HG03565 (cell line): Measurements from ENCODE around the gene PRM3.

Experiments
- ATAC-seq: cut with Tn5 transposase; IDR thresholded peaks from one replicate; pipeline ENCODE4 v1.9.1; 2021; ENCODE audit warnings: mild to moderate bottlenecking, moderate library complexity; ENCODE audit not compliant: unreplicated experiment

Gene PRM3

DNA sequence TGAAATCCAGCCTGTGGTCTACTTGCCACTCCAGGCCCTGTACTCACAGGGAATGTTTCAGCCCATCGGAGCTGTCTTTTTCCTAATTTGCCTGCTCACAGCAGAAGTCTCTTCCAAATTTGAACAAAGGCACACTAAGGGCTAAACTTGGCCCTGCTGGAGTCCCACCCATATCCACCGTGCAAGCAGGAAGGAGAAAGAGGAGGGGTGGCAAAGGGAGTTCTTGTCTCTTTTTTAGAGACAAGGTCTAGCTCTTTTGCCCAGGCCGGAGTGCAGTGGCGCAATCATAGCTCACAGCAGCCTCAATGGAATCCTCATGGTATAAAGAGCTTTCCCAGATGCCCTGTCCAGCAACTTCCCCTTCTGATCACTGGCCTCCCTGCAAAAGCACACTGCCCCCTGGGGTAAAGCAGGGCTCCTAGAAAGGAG is 10.4 kb upstream of the PRM3 start:
- no peak for ATAC-seq

DNA sequence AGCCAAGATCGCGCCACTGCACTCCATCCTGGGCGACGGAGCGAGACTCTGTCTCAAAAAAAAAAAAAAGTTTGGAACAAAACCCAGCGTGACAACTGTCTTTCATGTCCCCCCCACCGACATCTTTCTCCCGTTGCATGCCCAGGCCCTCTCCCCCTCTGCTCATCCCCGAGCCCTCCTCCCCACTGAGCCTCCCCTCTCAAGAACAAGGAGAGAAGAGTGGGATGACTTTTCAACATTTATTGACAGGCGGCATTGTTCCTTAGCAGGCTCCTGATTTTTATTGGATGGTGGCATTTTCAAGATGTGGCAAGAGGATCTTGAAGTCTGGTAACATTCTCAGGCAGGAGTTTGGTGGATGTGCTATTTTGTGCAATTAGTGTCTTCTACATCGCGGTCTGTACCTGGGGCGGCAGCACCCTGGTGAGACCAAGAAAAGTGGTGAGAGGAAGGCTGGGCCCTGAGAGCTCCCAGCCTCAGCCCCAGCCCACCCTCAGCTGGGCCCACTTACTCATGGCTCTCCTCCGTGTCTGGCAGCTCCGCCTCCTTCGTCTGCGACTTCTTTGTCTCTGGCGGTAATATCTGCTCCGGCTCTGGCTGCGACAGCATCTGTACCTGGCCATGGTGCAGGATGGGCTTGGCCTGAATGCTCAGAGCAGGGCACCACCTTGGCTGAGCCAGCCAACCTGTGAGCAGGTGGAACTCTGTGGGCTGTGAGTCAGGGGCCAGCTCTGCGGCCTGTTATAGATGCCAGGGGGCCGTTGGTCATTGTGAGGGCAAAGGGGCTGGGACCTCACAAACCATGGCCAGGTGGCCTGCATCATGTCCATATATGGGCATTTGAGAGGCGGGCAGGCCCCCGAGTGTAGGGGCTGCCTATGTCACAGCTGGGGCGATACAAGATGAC is 7.4 kb upstream of the PRM3 start, which contains the start of gene PRM1:
Gene PRM1 (minus strand): TSS at position 715 of the 907 bp plus-strand sequence. CDS start 92 bp downstream, at position 623.
- ATAC-seq = no peak

DNA sequence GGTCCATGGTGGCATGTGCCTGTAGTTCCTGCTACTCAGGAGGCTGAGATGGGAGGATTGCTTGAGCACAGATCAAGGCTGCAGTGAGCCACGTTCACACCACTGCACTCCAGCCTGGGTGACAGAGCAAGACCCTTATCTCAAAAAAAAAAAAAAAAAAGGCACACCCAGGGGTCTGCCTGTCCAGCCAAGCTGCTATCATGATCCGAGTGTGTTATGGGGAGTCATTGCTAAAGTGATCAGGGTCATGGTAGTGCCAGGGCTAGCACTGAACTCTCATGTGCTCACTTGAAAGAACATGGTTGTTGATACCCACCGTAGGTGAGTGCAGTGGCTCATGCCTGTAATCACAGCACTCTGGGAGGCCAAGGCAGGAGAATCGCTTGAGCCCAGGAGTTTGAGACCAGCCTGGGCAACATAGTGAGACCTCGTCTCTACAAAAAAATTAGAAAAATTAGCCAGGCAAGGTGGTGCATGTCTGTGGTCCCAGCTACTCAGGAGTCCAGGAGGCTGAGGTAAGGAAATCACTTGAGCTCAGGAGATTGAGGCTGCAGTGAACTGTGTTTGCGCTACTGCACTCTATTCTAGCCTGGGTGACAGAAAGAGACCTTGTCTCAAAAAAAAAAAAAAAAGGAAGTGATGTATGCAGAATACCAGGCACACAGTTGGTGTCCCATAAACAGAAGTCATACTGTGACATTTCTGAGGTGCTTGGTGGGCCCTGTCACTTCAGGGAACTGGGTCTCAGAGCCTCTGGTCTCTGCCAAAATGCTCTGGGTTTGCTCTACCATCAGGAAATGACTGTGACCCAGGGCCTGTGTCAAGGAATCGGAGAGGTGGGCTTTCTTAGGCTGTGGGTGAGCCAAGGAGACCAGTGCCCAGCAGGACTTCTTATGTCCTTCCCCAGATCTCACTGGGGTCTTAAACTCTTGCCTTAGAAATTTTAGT is 5.5 kb upstream of the PRM3 start:
- ATAC-seq = no peak

DNA sequence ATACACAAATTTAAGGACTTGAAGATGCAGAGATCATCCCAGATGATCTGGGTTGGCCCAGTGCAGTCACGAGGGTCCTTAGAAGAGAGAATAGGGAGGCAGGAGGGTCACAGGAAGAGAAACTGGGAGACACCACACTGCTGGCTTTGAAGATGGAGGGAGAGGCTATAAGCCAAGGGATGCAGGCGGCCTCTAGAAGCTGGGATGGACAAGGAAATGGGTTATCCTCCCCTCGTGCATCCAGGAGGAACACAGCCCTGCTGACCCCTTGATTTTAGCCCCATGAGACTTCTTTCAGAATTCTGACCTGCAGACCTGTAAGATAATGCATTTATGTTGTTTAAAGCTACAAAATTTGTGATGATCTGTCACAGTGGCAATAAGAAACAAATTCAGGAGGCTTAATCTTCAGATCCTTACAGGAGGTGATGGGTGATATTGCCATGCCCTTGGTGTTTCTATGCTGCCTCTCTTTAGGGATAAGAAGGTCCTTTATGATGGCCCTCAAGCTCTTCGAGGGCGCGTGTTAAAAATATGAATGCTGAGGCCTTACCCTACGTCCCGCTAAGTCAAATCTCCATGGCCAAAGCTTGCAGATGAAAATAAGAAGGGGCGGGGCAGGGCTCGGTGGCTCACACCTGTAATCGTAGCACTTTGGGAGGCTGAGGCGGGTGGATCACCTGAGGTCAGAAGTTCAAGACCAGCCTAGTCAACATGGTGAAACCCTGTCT is 4.3 kb upstream of the PRM3 start:
- no peak for ATAC-seq

DNA sequence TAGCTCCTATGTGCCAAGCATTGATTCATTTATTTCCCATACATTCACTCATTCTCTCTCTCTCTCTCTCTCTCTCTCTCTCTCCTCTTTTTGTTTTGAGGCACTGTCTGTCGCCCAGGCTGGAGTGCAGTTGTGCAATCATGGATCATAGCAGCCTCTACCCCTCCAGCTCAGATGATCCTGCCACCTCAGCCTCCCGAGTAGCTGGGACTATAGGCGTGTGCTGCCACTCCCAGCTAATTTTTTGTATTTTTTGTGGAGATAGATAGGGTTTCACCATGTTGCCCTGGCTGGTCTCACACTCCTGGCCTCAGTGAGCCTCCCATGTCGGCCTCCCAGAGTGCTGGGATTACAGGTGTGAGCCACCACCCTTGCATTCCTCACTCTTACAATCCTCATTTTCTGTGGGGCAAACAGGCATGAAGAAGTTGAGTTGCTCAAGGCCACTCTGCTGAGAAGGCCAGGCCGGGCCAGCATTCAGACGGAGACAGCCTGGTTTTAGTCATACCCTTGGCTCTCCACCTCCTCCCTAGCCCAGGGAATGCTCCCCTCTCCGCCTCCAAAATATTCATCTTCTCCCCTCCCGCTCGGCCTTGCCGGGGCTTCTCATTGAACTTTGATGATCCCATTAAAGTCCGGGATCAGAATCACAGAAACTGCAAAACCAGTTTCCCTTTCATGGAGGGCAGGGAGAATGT is 3.6 kb upstream of the PRM3 start:
- ATAC-seq = no peak

DNA sequence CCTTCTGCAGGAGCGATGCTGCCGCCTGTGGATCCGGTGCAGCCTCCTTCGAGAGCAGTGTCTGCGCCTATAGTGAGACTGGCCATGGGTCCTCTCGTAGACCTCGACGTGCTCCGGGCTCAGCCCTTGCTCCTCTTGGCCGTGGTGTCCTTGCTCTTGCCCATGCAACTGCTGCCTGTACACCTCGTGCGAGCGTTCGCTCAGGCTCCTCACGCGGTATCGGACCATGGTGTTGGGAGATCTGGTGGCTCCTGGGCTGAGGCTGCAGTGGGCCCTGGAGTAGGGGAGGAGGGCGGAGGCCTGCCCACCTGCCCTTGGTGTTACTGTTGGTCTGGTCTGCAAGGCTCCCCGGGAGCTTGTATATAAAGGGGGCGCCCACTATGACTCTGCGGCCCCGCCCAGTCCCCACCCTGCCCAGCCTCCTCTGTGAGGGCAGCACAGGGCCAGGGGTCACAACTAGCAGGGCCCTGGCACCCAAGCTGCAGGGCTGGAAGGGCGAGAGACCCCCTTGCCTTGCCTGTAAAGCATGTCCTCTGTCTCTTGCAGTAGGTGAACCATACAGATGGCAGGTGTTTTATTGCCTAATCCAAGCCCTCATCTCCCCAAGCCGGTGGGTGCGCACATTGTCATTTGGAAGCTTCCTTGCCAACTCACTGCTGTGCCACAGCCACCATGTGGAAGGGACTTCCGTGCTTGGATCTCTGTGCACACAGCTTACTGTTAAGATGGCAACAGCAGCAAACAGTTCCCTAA is 2.9 kb upstream of the PRM3 start, which contains the start of gene PRM2:
Gene PRM2 (minus strand): TSS at position 338 of the 753 bp plus-strand sequence. CDS start 110 bp downstream, at position 228.
- no peak for ATAC-seq

DNA sequence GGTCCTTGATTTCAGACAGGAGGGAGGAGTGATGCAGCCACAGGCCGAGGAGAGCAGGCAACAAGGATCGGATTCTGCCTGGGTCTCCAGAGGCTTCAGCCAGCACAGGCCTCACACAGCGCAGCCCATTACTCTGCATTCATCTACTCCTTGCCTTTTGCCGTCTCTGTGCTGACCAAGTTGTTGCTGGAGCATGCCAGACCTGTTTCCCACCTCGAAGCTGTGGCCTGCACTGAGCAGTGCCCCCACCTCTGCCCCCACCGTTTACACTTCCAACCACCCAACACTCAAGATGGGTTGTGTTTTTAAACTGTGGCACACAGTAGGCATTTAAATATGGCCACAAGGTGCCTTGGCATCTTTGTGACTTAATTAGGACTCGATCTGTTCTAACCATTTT is 1.5 kb upstream of the PRM3 start:
- ATAC-seq = no peak

DNA sequence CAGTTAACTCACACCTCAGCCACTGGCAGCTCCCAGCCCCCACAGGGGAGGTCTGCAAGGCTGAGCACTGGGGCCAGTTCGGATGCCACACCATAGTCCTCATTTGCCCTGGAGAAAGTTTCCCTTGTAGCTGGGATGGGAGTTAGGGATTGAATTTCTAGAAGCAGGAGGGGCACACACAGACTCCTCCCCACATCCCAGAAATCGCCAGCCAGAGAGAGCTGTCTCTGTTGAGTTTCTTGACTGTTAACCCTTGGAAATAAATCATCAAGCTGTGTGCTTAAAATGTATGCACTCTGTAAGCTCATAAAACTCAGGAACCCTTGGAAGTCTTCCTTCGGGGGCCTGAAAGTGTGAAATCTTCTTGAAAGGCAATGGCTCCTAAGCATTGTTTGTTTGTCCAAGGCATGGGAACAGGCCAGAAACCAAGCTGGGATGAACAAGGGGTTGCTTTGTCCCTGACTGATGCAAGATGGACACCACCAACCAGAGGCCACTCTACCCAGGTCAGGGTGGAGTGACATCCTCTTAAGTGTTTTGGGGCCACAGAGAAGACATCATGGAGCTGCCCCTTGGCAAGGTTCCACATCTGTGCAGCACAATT is 394 bp upstream of the PRM3 start:
- ATAC-seq = no peak

DNA sequence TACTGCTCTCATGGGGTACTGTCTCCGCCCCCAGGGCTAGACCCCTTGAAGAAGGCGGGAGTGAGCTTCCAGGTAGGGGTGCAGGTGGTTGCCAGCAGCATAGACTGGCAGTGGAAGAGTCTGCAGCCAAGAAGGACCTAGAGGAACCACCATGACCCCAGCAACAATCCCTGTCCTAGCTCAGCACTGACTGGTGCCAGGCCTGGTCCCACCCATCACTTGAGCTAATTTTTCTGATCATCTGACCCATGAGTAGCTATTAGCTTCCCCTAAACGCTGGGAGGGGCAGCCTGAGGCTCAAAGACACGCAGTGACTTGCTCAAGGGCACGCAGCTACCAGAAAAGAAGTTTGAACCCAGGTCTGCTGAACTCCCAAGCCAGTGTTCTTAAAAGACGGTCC is 945 bp downstream of the PRM3 start:
- no peak for ATAC-seq

DNA sequence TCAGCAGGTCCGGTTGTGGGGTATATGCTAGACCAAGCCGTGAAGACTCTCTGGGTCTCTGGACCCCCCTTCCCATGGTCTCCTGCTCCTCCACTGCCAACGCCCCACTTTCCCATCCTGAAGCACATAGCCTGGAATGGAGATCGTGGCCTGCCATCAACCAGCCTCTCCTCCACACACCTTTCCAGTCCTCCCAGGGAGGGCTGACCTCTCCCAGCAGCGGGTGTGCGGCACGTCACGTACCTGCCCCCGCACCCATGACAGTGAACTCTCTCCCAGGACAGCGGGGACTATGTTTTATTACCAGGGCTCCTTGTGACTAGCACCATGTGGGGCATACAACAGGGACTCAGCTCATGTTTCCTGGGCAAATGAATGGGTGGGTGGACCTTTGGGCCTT is 1.8 kb downstream of the PRM3 start:
- no peak for ATAC-seq

DNA sequence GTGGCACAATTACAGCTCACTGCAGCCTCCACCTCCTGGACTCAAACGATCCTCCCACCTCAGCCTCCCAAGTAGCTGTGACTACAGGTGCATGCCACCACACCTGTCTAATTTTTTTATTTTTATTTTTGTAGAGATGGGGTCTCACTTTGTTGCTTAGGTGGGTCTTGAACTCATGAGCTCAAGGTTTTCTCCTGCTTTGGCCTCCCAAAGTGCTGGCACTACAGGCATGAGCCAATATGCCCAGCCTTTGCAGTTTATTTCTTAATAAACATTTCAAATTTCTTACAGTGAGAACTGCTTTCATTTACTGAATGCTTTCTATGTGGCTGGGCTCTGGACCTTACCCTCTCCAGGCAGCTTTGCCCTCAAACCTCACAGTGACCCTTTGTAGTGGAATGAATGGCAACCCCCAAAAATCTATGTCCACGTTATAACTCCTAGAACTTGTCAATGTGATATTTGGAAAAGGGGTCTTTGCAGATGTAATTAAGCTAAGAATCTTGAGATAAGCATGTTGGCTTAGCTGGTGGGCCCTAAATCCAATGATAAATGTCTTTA is 2.7 kb downstream of the PRM3 start:
- no peak for ATAC-seq

DNA sequence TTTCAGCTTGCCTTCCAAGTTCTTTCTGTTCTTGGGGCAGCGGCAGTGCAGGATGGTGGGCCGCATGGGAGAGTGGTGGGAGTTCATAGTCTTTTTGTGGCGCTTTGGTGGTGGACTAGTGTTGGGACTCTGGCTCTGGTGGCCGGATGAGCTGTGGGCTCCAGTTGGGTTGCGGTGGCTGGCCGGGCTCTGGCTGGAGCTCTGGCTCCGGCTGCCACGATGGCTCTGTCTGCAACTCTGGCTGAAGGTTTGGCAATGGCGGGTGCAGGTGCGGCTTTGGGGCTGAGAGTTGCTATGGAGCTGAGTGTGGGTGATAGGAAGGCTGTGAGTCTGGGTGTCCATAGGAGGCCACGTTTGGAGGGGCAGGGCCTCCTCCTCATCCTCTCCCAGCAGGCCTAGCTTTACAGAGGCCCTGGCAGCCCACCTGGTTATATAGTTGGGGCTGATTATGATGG is 4.5 kb downstream of the PRM3 start, which contains the start of gene TNP2:
Gene TNP2 (minus strand): TSS at position 405 of the 455 bp plus-strand sequence. CDS start 63 bp downstream, at position 342.
- no peak for ATAC-seq

DNA sequence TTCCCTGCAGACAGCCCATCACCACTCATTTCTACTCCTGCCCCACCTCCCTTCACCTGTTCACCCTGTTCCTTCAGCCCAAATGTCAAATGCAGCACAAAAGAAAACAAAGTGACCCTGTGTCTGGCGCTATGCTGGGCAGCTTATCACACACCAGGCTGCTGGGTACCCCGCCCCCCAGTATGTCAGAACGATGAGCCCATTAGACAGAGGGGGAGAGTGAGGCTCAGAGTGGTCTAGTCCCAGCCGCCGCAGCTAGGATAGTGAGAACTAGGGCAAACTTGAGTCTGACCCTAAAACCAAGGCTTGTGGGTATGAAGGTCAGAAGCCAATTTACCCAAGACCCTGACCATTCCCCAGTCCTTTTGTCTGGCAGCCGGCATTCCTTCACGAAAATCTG is 8.3 kb downstream of the PRM3 start:
- ATAC-seq = no peak

DNA sequence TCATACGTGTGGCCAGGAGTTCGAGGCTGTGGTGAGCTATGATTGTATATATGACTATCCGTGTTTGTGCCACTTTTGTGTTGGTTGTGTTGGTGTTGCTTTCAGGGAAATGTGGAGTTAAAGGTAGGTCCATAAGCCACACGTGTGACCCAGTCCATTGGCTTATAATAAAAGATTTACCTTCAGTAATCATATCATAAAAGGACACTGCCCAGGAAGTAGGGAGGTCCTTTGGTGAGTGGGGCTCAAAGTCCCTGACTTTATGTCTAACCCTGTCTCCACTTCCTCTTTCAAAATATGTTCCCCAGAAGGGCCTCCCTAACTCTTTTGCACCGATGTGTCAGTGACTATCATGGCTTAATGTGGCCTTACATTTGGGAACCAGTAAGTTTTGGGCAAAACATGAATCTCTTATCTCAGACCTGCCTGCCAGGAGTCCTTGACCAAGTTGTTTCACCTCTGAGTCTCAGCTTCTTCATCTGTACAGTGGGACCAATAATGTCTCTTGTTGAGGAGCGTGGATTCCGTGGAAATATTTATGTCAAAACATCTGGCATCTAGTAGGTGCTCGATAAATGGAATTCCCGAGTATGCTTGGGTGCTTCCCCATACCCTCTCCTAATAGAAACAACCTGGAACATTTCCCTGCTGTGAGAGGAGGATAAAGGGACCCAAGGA is 9.1 kb downstream of the PRM3 start:
- ATAC-seq = no peak

DNA sequence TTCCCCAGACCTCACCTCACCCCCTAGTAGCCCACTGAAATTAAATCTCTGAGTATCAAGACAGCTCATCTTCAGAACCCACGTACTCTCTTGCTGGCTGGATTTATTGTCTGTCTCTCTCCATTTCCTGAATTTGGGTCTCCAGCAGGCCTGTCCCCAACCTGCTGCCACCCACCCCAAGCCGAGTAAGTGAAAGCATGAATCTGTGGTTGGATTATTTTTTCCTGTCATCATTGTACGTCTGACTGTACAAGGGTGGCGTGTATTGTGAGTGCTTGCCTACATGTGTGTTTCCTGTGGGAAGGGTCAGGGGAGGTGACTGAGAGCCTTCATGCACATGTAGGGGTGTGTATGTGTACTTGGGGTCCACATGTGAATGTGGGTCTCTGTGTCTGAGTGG is 9.7 kb downstream of the PRM3 start:
- ATAC-seq = no peak

DNA sequence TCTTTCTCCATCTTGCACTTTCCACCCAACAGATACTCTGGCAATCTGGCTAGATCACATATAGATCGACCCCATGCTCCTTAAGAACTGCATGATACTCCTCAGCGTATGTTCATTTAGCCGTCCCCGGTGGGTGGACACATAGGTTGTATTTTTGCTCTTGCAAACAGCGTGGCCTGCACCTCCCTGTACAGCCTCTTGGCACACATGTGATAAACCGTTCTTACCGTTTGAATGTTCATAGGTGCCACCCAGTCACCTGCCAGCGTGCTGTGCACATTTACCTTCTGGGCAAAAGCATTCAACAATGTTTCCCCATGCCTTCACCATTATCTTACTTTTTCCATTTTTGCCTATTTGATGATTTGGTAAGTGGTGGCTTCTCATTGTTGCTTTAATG is 10.5 kb downstream of the PRM3 start:
- no peak for ATAC-seq

DNA sequence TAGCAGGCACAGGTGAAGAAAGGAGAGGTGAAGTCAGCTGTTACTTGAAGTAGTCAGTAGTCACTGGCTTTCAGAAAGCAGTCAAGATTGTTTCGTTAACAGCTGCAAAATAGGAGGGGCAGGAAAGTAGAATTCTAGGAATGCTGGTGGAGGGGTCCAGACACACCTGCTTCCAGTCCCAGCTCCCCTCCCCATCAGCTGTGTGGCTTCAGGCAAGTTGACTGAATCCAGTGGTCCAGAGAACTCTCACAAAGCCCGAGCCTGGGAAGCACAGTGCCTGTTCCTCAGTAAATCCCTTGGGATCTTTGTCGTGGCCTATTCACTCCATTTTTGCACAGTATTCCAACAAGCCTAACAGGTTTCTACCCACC is 12.8 kb downstream of the PRM3 start:
- no peak for ATAC-seq
